Transverse colon (tissue), 4 donors: ENCODE results near the gene CXCR6. TPM values are rescaled to one million over a fixed set of nuclear protein-coding genes. Genes with fewer than 3 reads are reported as not detected.

ENCODE experiments used
- DNase-seq: peaks from one replicate; pipeline ENCODE4 v3.0.0-alpha.2; 2019
- H3K27ac ChIP-seq, 4 donors: fragments of 200-600 bp; sonication (generic); 2 replicates each; pipeline ENCODE4 v1.5.1; 2016 to 2018; ENCODE audit warnings: inconsistent platforms in 4 of 4
- H3K27me3 ChIP-seq: fragments of 200-600 bp; sonication (generic); 2 replicates; pipeline ENCODE4 v1.5.1; 2017; ENCODE audit warnings: inconsistent platforms
- H3K36me3 ChIP-seq, 4 donors: fragments of 200-600 bp; sonication (generic); 2 replicates each; pipeline ENCODE4 v1.5.1; 2017 to 2019; ENCODE audit warnings: inconsistent platforms in 4 of 4
- H3K4me1 ChIP-seq, 4 donors: fragments of 200-600 bp; sonication (generic); 2 replicates each; pipeline ENCODE4 v1.5.1; 2017 to 2020; ENCODE audit warnings: inconsistent platforms in 4 of 4
- H3K4me3 ChIP-seq, 4 donors: fragments of 200-600 bp; sonication (generic); 1 replicate in 1 of 4; 2 replicates in 3 of 4; pipeline versions ENCODE4 v1.5.1 to v1.6.1; 2017 to 2019; ENCODE audit warnings: inconsistent platforms in 4 of 4
- H3K9me3 ChIP-seq, 2 donors: fragments of 200-600 bp; sonication (generic); 2 replicates each; pipeline ENCODE4 v1.5.1; 2017 to 2019; ENCODE audit warnings: inconsistent platforms in 2 of 2
- CTCF ChIP-seq, 5 experiments: fragments of 200-600 bp in 3 of 5; fragments of 450-650 bp in 2 of 5; sonication (generic) in 3 of 5; IDR thresholded peaks; 1 replicate in 2 of 5; 2 replicates in 3 of 5; pipeline ENCODE4 v1.5.1; 2016 to 2017; ENCODE audit warnings: antibody characterized with exemption in 5 of 5, inconsistent platforms in 3 of 5, mild to moderate bottlenecking in 2 of 5, moderate library complexity in 1 of 5
- EP300 ChIP-seq: sonication (generic); formaldehyde crosslinking; IDR thresholded peaks from one replicate; pipeline ENCODE4 v1.6.1; 2017; ENCODE audit warnings: antibody characterized with exemption, low read depth
- POLR2A ChIP-seq: fragments of 450-650 bp; IDR thresholded peaks from one replicate; pipeline ENCODE4 v1.6.1; 2016; ENCODE audit warnings: antibody characterized with exemption, mild to moderate bottlenecking, moderate library complexity
- POLR2AphosphoS5 ChIP-seq, 3 donors: sonication (generic); formaldehyde crosslinking; IDR thresholded peaks; one replicate each; pipeline ENCODE4 v1.6.1; 2016; ENCODE audit warnings: antibody characterized with exemption in 3 of 3
- WGBS, 2 donors: methylation state at CpG; one replicate each; pipeline ENCODE4 v1.1.5; 2018; ENCODE audit warnings: low coverage in 1 of 2; 5-methylcytosine and 5-hydroxymethylcytosine counted together
- in situ Hi-C, 4 donors: fragments of 200-750 bp; cut with MboI; loops; one replicate each; pipeline versions ENCODE4 v1.15.0 to v1.15.1; 2017; ENCODE audit warnings: low sequenced_read_pairs in 3 of 4, low pct_ligation_motif_present in 1 of 4, low pct_unique_long_range_greater_than_20kb in 1 of 4
- intact Hi-C: fragments of 100-400 bp; cut with DNase I; formaldehyde crosslinking; loops from one replicate; pipeline ENCODE4 v1.15.1; 2023; ENCODE audit warnings: low total_unique reads
- total RNA-seq, 4 donors: library from RNA; depleted of rRNA; stranded (reverse); fragments of >200 nt; gene quantifications; one replicate each; pipeline ENCODE4 v1.1.0, GENCODE V29; 2016

CXCR6 gene
- total RNA-seq, 4 donors from 2014 or later: 3.3 to 9.4 (median 6.7) TPM; not detected in 1

- intact Hi-C loops (no loop called here), in situ Hi-C loops (no loop called here)
- 72 to 84% methylated on average over 3 of the region's 3 CpGs for WGBS, 2 donors
- H3K4me1 ChIP-seq: peaks cover 0 to 3% (median 0%) of the 10 kb centered on the region in 4 donors
- no peak for DNase-seq
- no peaks in the 10 kb centered on the region for H3K9me3 ChIP-seq
- H3K27ac ChIP-seq: no peak overlapping the region
- no peaks in the 10 kb centered on the region for H3K36me3 ChIP-seq
- H3K27me3 ChIP-seq: no peaks in the 10 kb centered on the region
- no peak for TF ChIP-seq POLR2AphosphoS5 (IDR thresholded peaks at IDR 0.05)
- TF ChIP-seq CTCF (IDR thresholded peaks at IDR 0.05): no peak
- no peak for TF ChIP-seq POLR2A
- TF ChIP-seq EP300: no peak
- no peak overlapping the region for H3K4me3 ChIP-seq
These were observed 38.3 kb upstream of the CXCR6 start for GRCh38 chr3:45904931-45905330.

DNA sequence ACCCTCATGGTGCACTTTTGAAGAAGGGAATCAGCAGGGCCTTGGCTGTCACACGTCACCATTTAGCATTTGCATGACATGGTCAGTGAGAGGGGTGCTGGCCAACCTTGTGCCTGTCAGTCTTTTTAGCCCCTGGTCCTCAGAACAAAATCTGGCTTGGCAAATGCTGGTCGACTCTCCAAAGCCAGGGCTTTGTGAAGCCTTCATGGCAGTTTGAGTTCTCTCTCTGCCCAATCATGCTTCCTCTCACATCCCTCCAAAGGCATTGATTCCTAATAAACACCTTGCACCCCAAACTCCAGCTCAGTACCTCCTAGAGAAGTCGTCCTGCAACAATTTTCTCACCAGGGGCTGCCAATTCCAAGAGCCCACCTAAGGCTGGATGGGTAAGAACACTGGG, 37.5 kb upstream of the CXCR6 start:
- Histone ChIP-seq H3K4me3 (no peak overlapping the region), H3K27ac (no peak overlapping the region), H3K4me1 (peaks cover 0 to 3% (median 0%) of the 10 kb centered on the region in 4 donors), H3K9me3 (no peaks in the 10 kb centered on the region), H3K36me3 (no peaks in the 10 kb centered on the region), H3K27me3 (no peaks in the 10 kb centered on the region)
- WGBS, 2 donors: 88% methylated on average over 3 of the region's 3 CpGs; no CpG with 5 or more reads in 1 of the 2 donors
- intact Hi-C loops (no loop called here), in situ Hi-C loops (no loop called here)
- no peak for DNase-seq
- no peak for TF ChIP-seq EP300
- no peak for TF ChIP-seq POLR2A
- no peak for TF ChIP-seq POLR2AphosphoS5 (IDR thresholded peaks at IDR 0.05)
- no peak for TF ChIP-seq CTCF (IDR thresholded peaks at IDR 0.05)

DNA sequence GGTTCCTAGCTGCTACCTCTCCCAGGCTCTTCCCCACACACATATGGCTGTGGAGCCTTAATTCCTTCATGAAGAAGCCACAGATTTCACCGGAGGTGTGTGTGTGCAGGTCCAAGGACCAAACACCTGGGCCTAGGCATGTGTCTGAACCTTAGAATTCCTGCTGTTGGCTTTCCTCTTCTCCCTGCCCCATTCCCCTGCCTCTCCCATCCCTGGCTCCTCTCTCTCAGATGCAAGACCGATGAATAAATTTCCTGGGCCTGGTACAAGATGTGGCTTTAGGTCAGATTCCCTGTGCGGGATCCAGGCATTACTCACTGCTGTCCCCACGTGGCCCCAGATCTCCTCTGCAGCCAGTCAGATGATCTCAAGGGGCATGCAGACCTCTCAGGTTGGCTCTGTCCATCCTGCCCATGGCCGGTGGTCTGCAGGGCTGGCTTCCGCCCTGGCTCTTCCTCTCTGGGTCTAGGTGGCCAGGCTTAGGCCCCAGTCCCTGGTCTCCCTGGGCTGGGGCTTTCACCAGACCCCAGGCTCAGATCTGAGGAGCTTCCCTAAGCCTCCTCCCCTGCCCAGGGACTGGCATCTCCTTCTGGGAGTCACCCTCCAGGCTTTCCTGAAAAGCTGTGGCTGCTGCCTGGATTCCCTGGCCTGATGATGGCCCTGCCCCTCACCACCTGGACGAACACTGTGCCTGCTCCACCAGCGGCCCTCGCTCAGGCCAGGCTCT, 36.4 kb upstream of the CXCR6 start:
- H3K9me3 ChIP-seq: no peaks in the 10 kb centered on the region
- H3K27me3 ChIP-seq: no peaks in the 10 kb centered on the region
- TF ChIP-seq CTCF (IDR thresholded peaks at IDR 0.05) (peak in 1 of 5 experiments; percentile 16), POLR2AphosphoS5 (IDR thresholded peaks at IDR 0.05) (no peak)
- peaks cover 0 to 3% (median 0%) of the 10 kb centered on the region in 4 donors for H3K4me1 ChIP-seq
- 79 to 87% methylated on average over 3 to 9 of the region's 9 CpGs for WGBS, 2 donors
- in situ Hi-C loops (no loop called here), intact Hi-C loops (no loop called here)
- H3K4me3 ChIP-seq: no peak overlapping the region
- DNase-seq: no peak
- peak overlapping the region in 1 of 4 donors; percentile 39 for H3K27ac ChIP-seq
- H3K36me3 ChIP-seq: no peaks in the 10 kb centered on the region

- Histone ChIP-seq H3K27me3 (no peaks in the 10 kb centered on the region), H3K4me3 (no peak overlapping the region), H3K9me3 (no peaks in the 10 kb centered on the region), H3K4me1 (peaks cover 0 to 3% (median 0%) of the 10 kb centered on the region in 4 donors), H3K36me3 (no peaks in the 10 kb centered on the region), H3K27ac (peak overlapping the region in 2 of 4 donors; percentile 22 to 39)
- DNase-seq: no peak
- intact Hi-C loops (no loop called here), in situ Hi-C loops (no loop called here)
- TF ChIP-seq POLR2AphosphoS5 (IDR thresholded peaks at IDR 0.05) (no peak), POLR2A (no peak), EP300 (no peak), CTCF (IDR thresholded peaks at IDR 0.05) (no peak)
- 53 to 78% methylated on average over 6 to 13 of the region's 13 CpGs for WGBS, 2 donors
These were observed 35.2 kb upstream of the CXCR6 start for GRCh38 chr3:45907769-45908705.
